GM18499 (cell line): ENCODE results near the gene PLAC8.
"Not testable (repeated sequence)": the region's sequence is repeated elsewhere in the genome, so short reads cannot be mapped to it uniquely, and the experiment has no call there.

ENCODE experiments used
- ATAC-seq: cut with Tn5 transposase; IDR thresholded peaks from one replicate; pipeline ENCODE4 v1.9.1; 2021; ENCODE audit warnings: moderate number of reproducible peaks; ENCODE audit not compliant: insufficient read depth, unreplicated experiment

Gene PLAC8

DNA sequence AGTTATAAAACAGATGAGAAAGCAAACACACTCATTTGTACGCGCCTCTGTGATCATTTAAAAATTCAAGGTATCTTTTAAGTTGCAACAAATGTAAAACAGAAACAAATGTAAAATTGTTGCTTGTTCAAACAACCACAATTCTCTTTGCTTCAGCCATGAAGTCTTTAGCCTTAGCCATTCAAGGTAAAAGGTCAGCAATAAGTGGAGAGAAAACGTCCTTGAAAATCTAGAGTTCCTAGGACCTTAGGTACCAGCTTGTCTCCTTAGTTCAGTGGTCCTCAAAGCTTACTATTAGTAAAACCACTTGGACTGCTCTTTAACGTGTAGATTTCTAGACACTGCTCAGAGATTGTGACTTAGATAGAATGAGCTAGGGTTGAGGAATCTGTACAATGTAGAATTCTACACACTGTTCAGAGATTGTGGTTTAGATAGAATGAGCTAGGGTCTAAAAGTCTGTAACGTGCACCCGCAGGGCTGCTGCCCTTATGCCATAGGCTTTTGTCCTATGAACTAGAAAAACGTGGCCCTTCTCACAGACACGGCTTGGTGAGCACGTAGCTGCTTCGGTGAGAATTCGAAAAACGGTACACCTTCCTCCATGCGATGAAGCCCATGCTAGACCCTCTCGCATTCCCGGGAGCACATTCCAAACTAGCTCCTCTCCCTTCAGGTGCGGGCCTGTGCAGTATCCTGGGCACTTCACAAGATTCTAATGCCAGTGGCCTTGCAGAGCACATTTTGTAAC lies 1.7 kb downstream of the PLAC8 start:
- no peak for ATAC-seq

GRCh38 chr4:83112231-83112630 lies 2.3 kb downstream of the PLAC8 start:
- peak; percentile 36 for ATAC-seq

DNA sequence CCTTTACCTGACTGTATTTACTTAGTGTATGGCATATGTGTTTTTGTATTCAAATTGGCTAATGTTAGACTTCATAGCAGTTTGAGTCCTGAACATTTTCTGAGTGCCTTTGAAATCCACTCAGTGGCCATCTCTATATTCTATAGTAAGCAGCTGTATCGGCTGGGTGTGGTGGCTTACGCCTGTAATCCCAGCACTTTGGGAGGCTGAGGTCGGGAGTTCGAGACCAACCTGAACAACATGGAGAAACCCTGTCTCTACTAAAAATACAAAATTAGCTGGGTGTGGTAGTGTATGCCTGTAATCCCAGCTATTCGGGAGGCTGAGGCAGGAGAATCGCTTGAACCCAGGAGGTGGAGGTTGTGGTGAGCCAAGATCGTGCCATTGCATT lies 2.8 kb downstream of the PLAC8 start:
- not testable (repeated sequence) for ATAC-seq

DNA sequence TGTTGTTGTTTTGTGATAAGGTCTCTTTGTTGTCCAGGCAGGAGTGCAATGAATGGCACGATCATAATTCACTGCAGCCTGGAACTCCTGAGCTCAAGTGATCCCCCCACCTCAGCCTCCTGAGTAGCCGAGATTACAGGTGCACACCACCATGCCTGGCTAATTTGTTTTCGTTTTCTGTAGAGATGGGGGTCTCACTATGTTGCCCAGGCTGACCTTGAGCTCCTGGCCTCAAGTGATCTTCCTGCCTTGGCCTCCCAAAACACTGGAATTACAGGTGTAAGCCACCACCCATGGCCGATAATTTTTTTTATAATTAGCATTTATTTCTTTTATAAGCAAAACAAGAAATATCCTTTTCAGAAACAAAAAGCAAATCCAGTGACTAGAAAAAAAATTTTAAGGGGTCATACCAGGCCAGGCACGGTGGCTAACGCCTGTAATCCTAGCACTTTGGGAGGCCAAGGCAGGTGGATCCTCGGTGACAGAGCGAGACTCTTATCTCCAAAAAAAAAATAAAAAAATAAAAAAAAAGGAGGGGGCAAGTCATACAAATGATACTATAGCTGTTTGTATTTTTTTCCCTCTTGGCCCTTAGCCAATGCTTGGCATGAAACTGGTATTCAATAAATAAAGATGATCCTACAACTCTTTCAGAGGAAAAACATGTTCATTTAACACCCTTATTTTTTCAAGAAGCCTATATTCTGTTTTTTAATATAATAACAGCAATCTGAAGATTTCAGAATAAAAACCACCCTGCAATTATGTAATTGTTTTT lies 3.4 kb downstream of the PLAC8 start:
- no peak for ATAC-seq

DNA sequence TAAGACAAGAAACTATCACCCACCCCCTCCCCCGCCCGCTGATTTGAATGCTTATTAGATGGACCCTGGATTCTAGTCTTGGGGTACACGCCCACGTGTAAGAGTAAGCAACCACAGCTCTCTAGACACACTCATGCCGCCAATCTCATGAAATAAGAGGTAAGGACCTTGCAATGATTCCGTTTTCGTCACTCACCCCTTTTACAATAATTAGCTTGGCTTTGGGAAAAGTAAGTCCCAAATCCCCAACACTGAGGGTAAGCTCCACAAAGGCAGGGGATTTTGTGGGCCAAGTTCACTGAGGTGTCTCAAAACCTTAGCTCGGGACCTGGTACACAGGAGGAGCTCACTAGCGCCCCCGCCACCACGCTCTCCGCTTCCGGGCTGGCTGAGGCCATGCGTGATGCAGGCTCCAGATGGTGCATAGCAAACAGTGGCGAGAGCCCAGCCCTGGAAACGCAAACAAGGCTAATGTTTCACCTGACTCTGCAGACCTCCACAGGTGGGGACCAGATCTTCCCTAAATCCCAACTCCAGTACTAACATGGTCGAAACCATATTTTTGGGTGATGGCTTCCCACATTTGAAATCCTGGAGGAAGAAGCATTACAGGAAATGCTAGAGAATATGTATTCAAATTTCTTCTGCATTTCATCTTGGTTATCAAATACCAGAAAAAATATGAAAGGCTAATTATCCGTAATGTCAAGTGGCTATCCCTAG lies 4.1 kb downstream of the PLAC8 start:
- ATAC-seq: peak; percentile 45

DNA sequence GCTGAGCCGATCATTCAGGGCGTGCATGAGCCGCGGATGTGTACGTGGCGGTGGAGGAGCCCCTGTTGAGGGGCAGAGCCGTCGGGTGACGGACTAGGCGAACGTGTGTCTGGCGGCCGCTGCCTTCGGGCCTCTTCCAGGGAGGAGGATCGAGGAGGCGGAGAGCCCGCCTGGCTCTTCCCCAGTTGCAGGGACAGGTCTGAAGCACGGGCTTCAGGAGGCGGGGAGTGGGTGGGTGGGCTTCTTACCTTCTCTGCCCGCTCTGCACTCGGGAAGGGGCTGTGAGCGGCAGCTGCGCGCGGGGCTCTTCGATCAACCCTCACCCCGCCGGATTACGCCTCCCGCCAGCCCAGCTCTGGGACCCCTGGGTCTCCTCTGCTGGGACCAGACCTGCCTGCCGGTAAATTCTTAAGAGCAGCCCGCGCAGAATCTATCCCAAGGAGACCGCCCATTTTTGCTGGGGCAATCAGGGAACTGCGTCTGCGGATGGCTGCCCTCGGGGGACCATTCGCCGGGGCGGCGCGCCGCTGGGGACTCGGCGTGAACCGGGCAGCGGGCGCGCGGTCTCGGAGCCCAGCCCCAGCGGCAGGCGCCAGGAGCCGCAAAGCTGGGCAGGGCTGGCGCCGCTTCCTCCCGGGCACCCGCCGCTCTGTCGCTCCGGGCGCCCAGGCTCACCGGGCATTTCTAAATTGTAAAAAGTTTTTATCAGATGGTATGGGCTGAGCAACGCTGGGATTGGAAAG lies 4.9 kb downstream of the PLAC8 start:
- no peak for ATAC-seq

GRCh38 chr4:83108101-83108861 lies 6.2 kb downstream of the PLAC8 start:
- no peak for ATAC-seq

DNA sequence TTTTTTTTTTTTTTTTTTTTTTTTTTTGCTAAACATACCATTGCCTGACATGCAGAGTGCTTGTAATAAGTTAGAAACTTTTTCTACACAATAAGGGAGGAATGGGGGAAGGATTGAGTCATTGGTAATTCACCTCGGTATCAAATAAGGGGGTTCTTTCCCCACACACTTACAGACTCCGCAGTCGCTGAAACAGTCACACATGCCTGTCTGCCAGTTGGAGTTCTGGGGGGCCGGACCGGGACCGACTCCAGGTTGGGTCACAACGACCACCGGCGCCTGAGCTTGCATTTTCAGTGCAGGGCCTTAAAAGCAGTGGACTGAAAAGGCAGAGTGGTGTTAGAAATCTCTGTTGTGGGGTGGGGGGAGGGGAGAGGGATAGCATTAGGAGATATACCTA lies 6.9 kb downstream of the PLAC8 start:
- ATAC-seq: no peak

DNA sequence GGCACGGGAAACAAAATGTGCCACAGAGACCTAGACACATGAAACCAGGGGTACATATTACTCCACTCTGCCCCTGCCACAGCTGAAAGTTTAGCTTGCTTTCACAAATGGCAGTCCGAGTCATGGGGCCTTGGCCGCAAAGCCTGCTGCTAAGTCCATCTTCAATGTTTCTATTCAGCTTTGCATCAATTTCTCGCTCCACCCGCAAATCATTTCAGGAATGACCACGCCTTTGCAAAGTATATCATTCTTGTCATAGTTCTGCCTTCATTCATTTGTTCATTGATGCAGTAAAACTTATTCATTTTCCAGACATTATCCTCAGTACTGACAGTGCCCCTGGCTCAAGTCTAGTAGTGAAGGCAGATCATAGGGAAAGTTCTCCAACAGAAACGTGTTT lies 9.5 kb downstream of the PLAC8 start:
- ATAC-seq: no peak

- ATAC-seq: no peak
Observed at GRCh38 chr4:83096397-83096796, 18.1 kb downstream of the PLAC8 start.

DNA sequence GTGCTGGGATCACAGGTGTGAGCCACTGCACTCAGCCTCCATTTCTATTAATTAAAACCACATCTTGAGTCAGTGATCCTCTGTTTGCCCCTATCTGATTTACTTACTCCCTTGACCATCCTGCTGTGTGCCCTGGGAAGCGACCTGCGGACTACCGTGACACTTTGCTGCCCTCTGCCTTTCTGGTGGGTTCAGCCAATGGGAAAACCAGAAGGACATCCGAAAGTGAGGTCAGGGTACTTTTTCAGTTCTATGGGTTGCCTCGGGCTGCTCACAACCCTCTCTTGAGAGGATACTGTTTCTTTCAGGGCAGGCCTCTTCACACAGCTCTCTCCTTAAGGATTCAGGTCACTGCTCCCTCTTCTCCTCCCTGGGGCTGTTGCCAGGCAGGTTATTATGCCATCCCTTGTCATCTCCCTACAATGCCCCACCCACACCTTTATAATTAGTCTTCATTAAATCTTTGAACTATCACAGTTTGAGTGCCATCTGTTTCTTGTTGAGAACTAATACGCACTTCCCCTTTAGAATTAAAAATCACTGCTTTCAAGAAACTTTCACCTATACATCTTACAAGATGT lies 21.4 kb downstream of the PLAC8 start:
- ATAC-seq: no peak

GRCh38 chr4:83089410-83090157 lies 24.9 kb downstream of the PLAC8 start:
- ATAC-seq: no peak

GRCh38 chr4:83084956-83085355 lies 29.6 kb downstream of the PLAC8 start:
- not testable (repeated sequence) for ATAC-seq

DNA sequence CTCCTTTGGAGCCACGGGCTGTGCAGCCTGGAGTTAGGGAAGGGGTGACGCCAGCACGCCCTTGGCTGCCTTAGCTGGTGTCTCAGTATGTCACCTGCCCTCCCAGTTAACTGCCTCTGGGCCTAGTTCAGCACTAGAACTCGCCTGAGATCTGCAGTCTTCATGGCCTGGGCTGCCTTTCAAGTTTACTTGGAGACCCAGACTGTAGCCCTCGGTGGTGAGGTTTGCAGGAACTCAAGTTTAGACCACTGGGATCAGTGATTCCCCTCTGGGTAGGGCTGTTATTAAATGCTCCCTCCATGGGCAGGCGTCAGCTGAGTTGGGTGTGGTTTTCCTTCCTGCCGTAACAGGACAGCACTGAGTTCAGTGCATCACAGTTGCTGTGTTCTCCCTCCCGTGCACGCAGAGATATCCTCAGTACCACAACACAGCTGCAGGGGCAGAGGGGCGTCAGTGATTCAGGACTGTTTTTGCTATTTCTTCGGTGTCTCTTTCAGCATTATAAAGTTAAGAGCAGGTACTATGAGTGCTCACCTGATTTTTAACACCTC lies 30.5 kb downstream of the PLAC8 start:
- no peak for ATAC-seq

DNA sequence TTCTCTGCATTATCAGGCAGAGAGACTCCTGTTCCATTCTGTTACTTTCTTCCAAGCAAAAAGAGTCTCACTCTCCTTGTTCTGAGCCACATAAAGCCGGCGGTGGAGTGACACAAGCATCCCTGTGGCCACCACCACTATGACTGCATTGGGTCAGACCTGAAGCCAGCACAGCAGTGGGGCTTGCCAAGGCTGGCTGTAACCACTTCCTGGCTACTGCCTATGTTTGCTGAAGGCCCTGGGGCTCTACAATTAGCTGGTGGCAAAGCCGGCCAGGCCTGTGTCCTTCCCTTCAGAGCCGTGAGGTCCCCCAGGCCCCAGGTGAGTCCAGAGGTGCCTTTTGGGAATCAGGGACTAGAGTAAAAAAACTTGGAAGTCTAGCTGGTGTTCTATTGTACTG lies 31.8 kb downstream of the PLAC8 start:
- ATAC-seq: no peak

- ATAC-seq: no peak
Observed at GRCh38 chr4:83080561-83080960, 34.0 kb downstream of the PLAC8 start.

GRCh38 chr4:83075311-83076095 lies 39.0 kb downstream of the PLAC8 start:
- ATAC-seq: no peak

GRCh38 chr4:83074783-83075182 lies 39.7 kb downstream of the PLAC8 start:
- not testable (repeated sequence) for ATAC-seq
